PC-9 (cell line): ENCODE measurements around the gene RAMP1. TPM values are rescaled to one million over a fixed set of nuclear protein-coding genes. Genes with fewer than 3 reads are reported as not detected.

Experiments used
- BruUV-seq: library from RNA; stranded (reverse); fragments of 400-500 nt; replicated peaks from 2 replicates; lab custom pipeline; 2021; lab: Mats Ljungman, UMichigan
- CTCF ChIA-PET: fragments of 300-600 bp; sonication (Branson Sonifier 250); formaldehyde crosslinking; loops from one replicate; lab custom pipeline; 2022; ENCODE audit warnings: antibody characterized with exemption; lab: Charles Lee
- POLR2A ChIA-PET: fragments of 300-600 bp; sonication (Branson Sonifier 250); formaldehyde crosslinking; loops from one replicate; lab custom pipeline; 2022; ENCODE audit warnings: antibody characterized with exemption; ENCODE audit not compliant: unreplicated experiment; lab: Charles Lee
- DNase-seq, 2 experiments: peaks; one replicate each; pipeline versions ENCODE4 v3.0.0 to v3.0.0-alpha.2; 2015 to 2022; ENCODE audit warnings: mixed read lengths in 1 of 2
- H2AFZ ChIP-seq: fragments of 200-600 bp; sonication (generic); 2 replicates; pipeline ENCODE4 v1.8.1; 2017; ENCODE audit warnings: antibody characterized with exemption
- H3F3A ChIP-seq: fragments of 200-600 bp; sonication (generic); 2 replicates; pipeline ENCODE4 v1.8.1; 2017; ENCODE audit warnings: antibody characterized with exemption, mild to moderate bottlenecking, low read depth; ENCODE audit not compliant: insufficient read depth
- H3K27ac ChIP-seq: fragments of 200-600 bp; sonication (generic); 2 replicates; pipeline ENCODE4 v1.6.1; 2016; ENCODE audit warnings: mixed run types
- H3K27me3 ChIP-seq: fragments of 200-600 bp; sonication (generic); 2 replicates; pipeline ENCODE4 v1.6.1; 2016; ENCODE audit warnings: low read depth, mixed run types; ENCODE audit not compliant: insufficient read depth
- H3K36me3 ChIP-seq: fragments of 200-600 bp; sonication (generic); 2 replicates; pipeline ENCODE4 v1.6.1; 2016; ENCODE audit warnings: low read depth, mixed run types
- H3K4me1 ChIP-seq: fragments of 200-600 bp; sonication (generic); replicated peaks from 2 replicates; pipeline ENCODE4 v1.6.1; 2016; ENCODE audit warnings: mixed run types; ENCODE audit not compliant: insufficient read depth
- H3K4me2 ChIP-seq: fragments of 200-600 bp; sonication (generic); 2 replicates; pipeline ENCODE4 v1.6.1; 2017; ENCODE audit warnings: mixed run types
- H3K4me3 ChIP-seq: fragments of 200-600 bp; sonication (generic); 2 replicates; pipeline ENCODE4 v1.6.1; 2016; ENCODE audit warnings: mixed run types
- H3K79me2 ChIP-seq: fragments of 200-600 bp; sonication (generic); 2 replicates; pipeline ENCODE4 v1.6.1; 2017; ENCODE audit warnings: low read depth, mixed run types
- H3K9me2 ChIP-seq: fragments of 200-600 bp; sonication (generic); 2 replicates; pipeline ENCODE4 v1.8.1; 2017; ENCODE audit warnings: mild to moderate bottlenecking; ENCODE audit not compliant: insufficient read depth
- H3K9me3 ChIP-seq: fragments of 200-600 bp; sonication (generic); 2 replicates; pipeline ENCODE4 v1.8.1; 2016; ENCODE audit warnings: low read depth; ENCODE audit not compliant: insufficient read depth
- H4K20me1 ChIP-seq: fragments of 200-600 bp; sonication (generic); 2 replicates; pipeline ENCODE4 v1.8.1; 2017; ENCODE audit not compliant: insufficient read depth
- CTCF ChIP-seq: fragments of 200-600 bp; sonication (generic); conservative IDR thresholded peaks from 2 replicates; pipeline ENCODE4 v1.6.1; 2017; ENCODE audit warnings: mixed run types, antibody characterized with exemption, mild to moderate bottlenecking, moderate library complexity
- EZH2 ChIP-seq: fragments of 200-600 bp; sonication (generic); IDR thresholded peaks from 2 replicates; pipeline ENCODE4 v1.8.0; 2017; ENCODE audit warnings: antibody characterized with exemption, low read depth
- intact Hi-C: fragments of 100-400 bp; cut with micrococcal nuclease; formaldehyde crosslinking; loops from one replicate; pipeline ENCODE4 v1.10.0; 2022; ENCODE audit not compliant: unreplicated experiment
- total RNA-seq: library from RNA; stranded (reverse); gene quantifications from 2 replicates; pipeline ENCODE4 v1.2.3, GENCODE V29; 2021

The RAMP1 gene
- total RNA-seq, 1 experiment from 2014 or later: 48.7 TPM

- Histone ChIP-seq H3K36me3 (no peaks in the 10 kb centered on the region), H4K20me1 (no peaks in the 10 kb centered on the region), H3K9me3 (no peaks in the 10 kb centered on the region), H3K9me2 (no peaks in the 10 kb centered on the region), H2AFZ (no peak overlapping the region), H3F3A (peaks cover 26% of the 10 kb centered on the region), H3K4me2 (no peak overlapping the region), H3K4me3 (no peak overlapping the region), H3K27me3 (no peaks in the 10 kb centered on the region), H3K27ac (no peak overlapping the region), H3K79me2 (no peaks in the 10 kb centered on the region), H3K4me1 (peaks cover 23% of the 10 kb centered on the region)
- intact Hi-C loops: no loop called here
- no peak for DNase-seq
- BruUV-seq: no TSS peak
- TF ChIP-seq EZH2 (no peak), CTCF (no peak)
- ChIA-PET POLR2A (no interaction called here), CTCF (interaction anchor here (0.6 kb wide), 1 partner anchor 22 kb away, joined by 3 read pairs; no protein-coding TSS in a partner anchor)
Measured at GRCh38 chr2:237889811-237890210, 30.4 kb downstream of the RAMP1 start.

- no peak overlapping the region for H3K4me3 ChIP-seq
- peaks cover 21% of the 10 kb centered on the region for H3F3A ChIP-seq
- intact Hi-C loops: no loop called here
- no peak overlapping the region for H3K27ac ChIP-seq
- H3K36me3 ChIP-seq: no peaks in the 10 kb centered on the region
- H2AFZ ChIP-seq: no peak overlapping the region
- H3K4me1 ChIP-seq: peaks cover 19% of the 10 kb centered on the region
- no peaks in the 10 kb centered on the region for H3K27me3 ChIP-seq
- ChIA-PET CTCF (interaction anchor here (0.6 kb wide), 1 partner anchor 249 kb away, joined by 3 read pairs; no protein-coding TSS in a partner anchor), POLR2A (no interaction called here)
- no peak for TF ChIP-seq EZH2
- no peak for TF ChIP-seq CTCF
- H3K79me2 ChIP-seq: no peaks in the 10 kb centered on the region
- no peak for DNase-seq
- BruUV-seq: no TSS peak
- no peaks in the 10 kb centered on the region for H4K20me1 ChIP-seq
- H3K9me3 ChIP-seq: no peaks in the 10 kb centered on the region
- no peaks in the 10 kb centered on the region for H3K9me2 ChIP-seq
- no peak overlapping the region for H3K4me2 ChIP-seq
Measured at GRCh38 chr2:237892478-237892877, 33.1 kb downstream of the RAMP1 start.

- Histone ChIP-seq H3F3A (peaks cover 15% of the 10 kb centered on the region), H3K27me3 (no peaks in the 10 kb centered on the region), H3K9me2 (no peaks in the 10 kb centered on the region), H4K20me1 (no peaks in the 10 kb centered on the region), H3K4me2 (no peak overlapping the region), H3K4me3 (no peak overlapping the region), H3K4me1 (peaks cover 12% of the 10 kb centered on the region), H3K79me2 (no peaks in the 10 kb centered on the region), H3K36me3 (no peaks in the 10 kb centered on the region), H3K27ac (no peak overlapping the region), H3K9me3 (no peaks in the 10 kb centered on the region), H2AFZ (no peak overlapping the region)
- intact Hi-C loops: no loop called here
- BruUV-seq: no TSS peak
- POLR2A ChIA-PET: interaction anchor here (0.6 kb wide), 1 partner anchor 162 kb away, joined by 3 read pairs; no protein-coding TSS in a partner anchor
- TF ChIP-seq CTCF (no peak), EZH2 (no peak)
- CTCF ChIA-PET: interaction anchor here (0.6 kb wide), 1 partner anchor 248 kb away, joined by 3 read pairs; no protein-coding TSS in a partner anchor
- no peak for DNase-seq
Measured at GRCh38 chr2:237892984-237893595, 33.7 kb downstream of the RAMP1 start.
